Measurements from ENCODE around the gene ULK4.

Gene ULK4

GRCh38 chr3:41202075-41202833, 759.6 kb downstream of the ULK4 start:
- DNase-seq: no peak

GRCh38 chr3:41200669-41201021, 761.3 kb downstream of the ULK4 start:
- DNase-seq: peak; percentile 39

GRCh38 chr3:41199866-41200668, 761.8 kb downstream of the ULK4 start:
- peak; percentile 44 for DNase-seq

GRCh38 chr3:41198950-41199865, 762.7 kb downstream of the ULK4 start, which contains the start of gene CTNNB1:
Gene CTNNB1 (plus strand): TSS chr3:41199505. CDS start chr3:41224069, 24,564 bp downstream.
- peak; percentile 88 for DNase-seq

- DNase-seq: no peak
These were observed 763.4 kb downstream of the ULK4 start for GRCh38 chr3:41198526-41198925.

- DNase-seq: no peak
These were observed 763.9 kb downstream of the ULK4 start for GRCh38 chr3:41198046-41198445.
